Gastroesophageal sphincter (tissue), 4 donors: ENCODE data around the gene WFIKKN2. TPM values are rescaled to one million over a fixed set of nuclear protein-coding genes. Genes with fewer than 3 reads are reported as not detected.
A peak's percentile ranks its signal among the peaks of the same experiment; 100 is the strongest.

ENCODE experiments used
- ATAC-seq: fragments of 150-250 bp; one replicate; pipeline ENCODE4 v1.9.1; 2016; ENCODE audit warnings: mild to moderate bottlenecking, moderate library complexity
- H3K27ac ChIP-seq, 4 donors: fragments of 200-600 bp; sonication (generic) in 3 of 4; 1 replicate in 3 of 4; 2 replicates in 1 of 4; pipeline ENCODE4 v1.5.1; 2016 to 2019
- H3K27me3 ChIP-seq: fragments of 200-600 bp; sonication (generic); one replicate; pipeline ENCODE4 v1.5.1; 2019
- H3K36me3 ChIP-seq, 2 donors: fragments of 200-600 bp; sonication (generic); one replicate each; pipeline ENCODE4 v1.5.1; 2019; ENCODE audit warnings: control low read depth in 1 of 2
- H3K4me1 ChIP-seq, 3 donors: fragments of 200-600 bp; sonication (generic); 1 replicate in 2 of 3; 2 replicates in 1 of 3; pipeline ENCODE4 v1.5.1; 2016 to 2019; ENCODE audit warnings: control low read depth in 2 of 3
- H3K4me3 ChIP-seq, 2 donors: fragments of 200-600 bp; sonication (generic); one replicate each; pipeline ENCODE4 v1.5.1; 2019; ENCODE audit warnings: mild to moderate bottlenecking in 1 of 2, moderate library complexity in 1 of 2
- H3K9me3 ChIP-seq, 3 donors: fragments of 200-600 bp; sonication (generic); one replicate each; pipeline ENCODE4 v1.5.1; 2017 to 2019; ENCODE audit warnings: control low read depth in 2 of 3
- EP300 ChIP-seq: sonication (generic); formaldehyde crosslinking; IDR thresholded peaks from one replicate; pipeline ENCODE4 v1.6.1; 2017; ENCODE audit warnings: antibody characterized with exemption, mild to moderate bottlenecking
- POLR2A ChIP-seq, 2 donors: fragments of 450-650 bp; IDR thresholded peaks; one replicate each; pipeline ENCODE4 v1.6.1; 2017; ENCODE audit warnings: antibody characterized with exemption in 2 of 2, mild to moderate bottlenecking in 2 of 2, moderate library complexity in 1 of 2
- POLR2AphosphoS5 ChIP-seq: sonication (generic); formaldehyde crosslinking; IDR thresholded peaks from one replicate; pipeline ENCODE4 v1.6.1; 2017; ENCODE audit warnings: antibody characterized with exemption
- WGBS, 2 donors: methylation state at CpG; one replicate each; pipeline ENCODE4 v1.1.5; 2018; ENCODE audit warnings: low coverage in 1 of 2; 5-methylcytosine and 5-hydroxymethylcytosine counted together
- total RNA-seq, 4 donors: library from RNA; depleted of rRNA; stranded (reverse); fragments of >200 nt; gene quantifications; one replicate each; pipeline ENCODE4 v1.1.0, GENCODE V29; 2016
- TF ChIP-seq, protein P1 (sequence below), 4 experiments: fragments of 200-600 bp in 2 of 4; fragments of 450-650 bp in 2 of 4; sonication (generic) in 1 of 4; IDR thresholded peaks; one replicate each; pipeline ENCODE4 v1.5.1; 2017 to 2019; ENCODE audit warnings: antibody characterized with exemption in 4 of 4, mild to moderate bottlenecking in 2 of 4, moderate library complexity in 2 of 4

WFIKKN2 gene
- total RNA-seq, 4 donors from 2014 or later = 0.16 to 0.69 (median 0.36) TPM

DNA sequence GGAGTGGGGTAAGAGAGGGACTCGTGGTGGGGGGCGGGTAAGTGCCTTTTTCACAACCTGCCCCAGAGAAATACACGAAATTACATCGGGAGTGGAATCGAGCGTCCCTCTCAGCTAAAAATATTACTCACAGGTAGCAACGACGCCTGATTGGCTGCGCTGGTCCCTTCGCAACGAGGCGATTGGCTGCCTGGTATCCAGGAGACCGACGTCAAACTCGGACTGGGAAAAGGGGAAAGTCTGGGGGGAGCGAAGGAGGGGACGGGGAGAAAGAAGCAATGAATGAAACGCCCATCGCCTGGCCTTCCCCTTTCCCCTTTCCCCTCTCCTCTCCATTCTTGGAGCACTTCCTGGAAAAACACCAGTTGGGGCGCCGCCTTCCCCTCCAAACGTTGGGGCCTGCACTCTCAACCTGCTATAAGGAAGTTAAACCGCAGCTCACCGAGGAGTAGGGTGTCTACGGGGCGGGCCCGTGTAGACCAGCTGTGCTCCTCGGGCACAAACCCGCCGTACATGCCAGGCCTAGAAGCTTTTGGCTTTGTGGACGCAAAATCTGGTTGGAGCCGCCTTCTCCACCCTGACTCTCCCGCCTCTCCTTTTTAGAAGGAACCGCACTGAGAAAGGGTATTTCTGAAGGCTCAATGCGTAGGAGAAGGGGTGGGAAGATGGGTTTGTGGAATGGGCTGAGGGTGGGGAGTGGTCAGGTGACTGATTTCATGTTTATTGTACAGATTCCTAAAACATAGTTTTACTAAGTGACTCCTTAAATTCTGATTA, 32.2 kb downstream of the WFIKKN2 start:
- Histone ChIP-seq H3K27me3 (no peaks in the 10 kb centered on the region), H3K4me3 (peak overlapping the region; percentile 82 to 92), H3K4me1 (peaks cover 0 to 42% (median 9%) of the 10 kb centered on the region in 3 donors), H3K27ac (peak overlapping the region; percentile 98 to 100 (median 100)), H3K9me3 (no peaks in the 10 kb centered on the region), H3K36me3 (peaks cover 0 to 11% of the 10 kb centered on the region in 2 donors)
- 0 to 2% methylated on average over 11 to 25 of the region's 35 CpGs for WGBS, 2 donors
- TF ChIP-seq EP300 (no peak), POLR2A (IDR thresholded peaks at IDR 0.05) (peak; percentile 46 to 59), POLR2AphosphoS5 (peak; percentile 73)
- TF ChIP-seq, protein P1, sequence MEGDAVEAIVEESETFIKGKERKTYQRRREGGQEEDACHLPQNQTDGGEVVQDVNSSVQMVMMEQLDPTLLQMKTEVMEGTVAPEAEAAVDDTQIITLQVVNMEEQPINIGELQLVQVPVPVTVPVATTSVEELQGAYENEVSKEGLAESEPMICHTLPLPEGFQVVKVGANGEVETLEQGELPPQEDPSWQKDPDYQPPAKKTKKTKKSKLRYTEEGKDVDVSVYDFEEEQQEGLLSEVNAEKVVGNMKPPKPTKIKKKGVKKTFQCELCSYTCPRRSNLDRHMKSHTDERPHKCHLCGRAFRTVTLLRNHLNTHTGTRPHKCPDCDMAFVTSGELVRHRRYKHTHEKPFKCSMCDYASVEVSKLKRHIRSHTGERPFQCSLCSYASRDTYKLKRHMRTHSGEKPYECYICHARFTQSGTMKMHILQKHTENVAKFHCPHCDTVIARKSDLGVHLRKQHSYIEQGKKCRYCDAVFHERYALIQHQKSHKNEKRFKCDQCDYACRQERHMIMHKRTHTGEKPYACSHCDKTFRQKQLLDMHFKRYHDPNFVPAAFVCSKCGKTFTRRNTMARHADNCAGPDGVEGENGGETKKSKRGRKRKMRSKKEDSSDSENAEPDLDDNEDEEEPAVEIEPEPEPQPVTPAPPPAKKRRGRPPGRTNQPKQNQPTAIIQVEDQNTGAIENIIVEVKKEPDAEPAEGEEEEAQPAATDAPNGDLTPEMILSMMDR (IDR thresholded peaks at IDR 0.05) = no peak
- peak; percentile 75 for ATAC-seq

GRCh38 chr17:50868140-50868438, 32.7 kb downstream of the WFIKKN2 start:
- H3K4me3 ChIP-seq = peak overlapping the region; percentile 82 to 92
- no peak for TF ChIP-seq EP300
- TF ChIP-seq, protein P1 (IDR thresholded peaks at IDR 0.05) = no peak
- no peak for TF ChIP-seq POLR2AphosphoS5
- TF ChIP-seq POLR2A (IDR thresholded peaks at IDR 0.05) = no peak
- H3K36me3 ChIP-seq = peaks cover 0 to 6% of the 10 kb centered on the region in 2 donors
- no peaks in the 10 kb centered on the region for H3K9me3 ChIP-seq
- H3K27ac ChIP-seq = peak overlapping the region; percentile 98 to 100 (median 100)
- no peak for ATAC-seq
- H3K27me3 ChIP-seq = no peaks in the 10 kb centered on the region
- H3K4me1 ChIP-seq = peaks cover 0 to 42% (median 11%) of the 10 kb centered on the region in 3 donors
- 0 to 9% methylated on average over 1 of the region's 1 CpG for WGBS, 2 donors

GRCh38 chr17:50868602-50869001, 33.2 kb downstream of the WFIKKN2 start:
- Histone ChIP-seq H3K4me3 (peak overlapping the region in 1 of 2 donors; percentile 92), H3K27me3 (no peaks in the 10 kb centered on the region), H3K36me3 (peaks cover 0 to under 1% of the 10 kb centered on the region in 2 donors), H3K9me3 (no peaks in the 10 kb centered on the region), H3K27ac (peak overlapping the region; percentile 98 to 100 (median 100)), H3K4me1 (peaks cover 0 to 40% (median 11%) of the 10 kb centered on the region in 3 donors)
- TF ChIP-seq, protein P1 (IDR thresholded peaks at IDR 0.05) = no peak
- WGBS, 2 donors = 36 to 50% methylated on average over 1 of the region's 1 CpG
- no peak for ATAC-seq

DNA sequence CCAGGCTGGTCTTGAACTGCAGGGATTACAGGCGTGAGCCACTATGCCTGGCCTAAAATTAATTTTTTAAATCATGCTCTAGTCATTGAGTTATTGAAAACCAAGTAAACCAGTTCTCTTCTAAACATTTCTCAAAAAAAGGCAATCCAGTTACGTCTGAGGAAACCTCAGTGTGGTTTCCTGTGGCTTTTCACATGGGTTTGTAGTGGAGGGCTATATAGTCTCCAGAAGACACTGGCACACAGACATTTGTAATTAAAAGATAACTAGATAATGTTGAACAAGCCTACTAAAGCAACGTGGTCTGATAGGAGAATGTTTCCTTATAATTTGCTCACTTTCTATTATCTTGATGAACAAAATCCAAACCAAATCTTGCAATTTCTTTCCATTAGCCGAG, 36.0 kb downstream of the WFIKKN2 start:
- Histone ChIP-seq H3K9me3 (no peaks in the 10 kb centered on the region), H3K27ac (peak overlapping the region in 1 of 4 donors; percentile 48), H3K4me3 (no peak overlapping the region), H3K36me3 (no peaks in the 10 kb centered on the region), H3K27me3 (no peaks in the 10 kb centered on the region), H3K4me1 (peaks cover 0 to 48% (median 11%) of the 10 kb centered on the region in 3 donors)
- ATAC-seq = no peak
- TF ChIP-seq POLR2AphosphoS5 (no peak), POLR2A (IDR thresholded peaks at IDR 0.05) (no peak), EP300 (no peak)
- TF ChIP-seq, protein P1 (IDR thresholded peaks at IDR 0.05) = no peak
- WGBS, 2 donors = 72 to 74% methylated on average over 4 of the region's 4 CpGs

DNA sequence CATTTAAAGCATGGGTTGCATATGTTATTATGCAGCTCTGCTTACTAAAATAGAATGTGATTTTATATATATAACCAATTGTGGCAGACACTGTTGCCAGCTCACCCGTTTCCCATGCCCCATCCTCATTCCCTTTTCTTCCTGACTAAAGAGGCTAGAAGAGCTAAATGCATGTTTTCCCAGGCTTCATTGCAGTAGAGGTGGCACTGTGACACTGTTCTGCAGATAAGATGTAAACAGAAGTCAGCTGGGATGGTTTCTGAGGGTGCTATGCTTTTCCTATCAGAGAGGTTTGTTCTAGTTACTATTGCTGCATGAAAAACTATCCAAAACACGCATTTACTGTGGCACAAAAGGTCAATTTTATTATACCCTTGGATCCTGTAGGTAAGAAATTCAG, 36.5 kb downstream of the WFIKKN2 start:
- H3K27ac ChIP-seq = peak overlapping the region in 1 of 4 donors; percentile 48

More for the DNA sequence above, 36.5 kb downstream of the WFIKKN2 start:
- Histone ChIP-seq H3K36me3 (no peaks in the 10 kb centered on the region), H3K9me3 (no peaks in the 10 kb centered on the region), H3K4me3 (no peak overlapping the region), H3K4me1 (peaks cover 0 to 48% (median 11%) of the 10 kb centered on the region in 3 donors), H3K27me3 (no peaks in the 10 kb centered on the region)
- WGBS, 2 donors = 52 to 79% methylated on average over 2 of the region's 2 CpGs
- no peak for TF ChIP-seq EP300
- TF ChIP-seq, protein P1 (IDR thresholded peaks at IDR 0.05) = no peak
- TF ChIP-seq POLR2AphosphoS5 = no peak
- no peak for TF ChIP-seq POLR2A (IDR thresholded peaks at IDR 0.05)
- ATAC-seq = no peak
